C4-2B (cell line): ENCODE results near the gene SHISA4.

ENCODE experiments used
- ZFX ChIP-seq: fragments of 450-650 bp; IDR thresholded peaks from 2 replicates; pipeline ENCODE4 v1.6.1; 2017
- TF ChIP-seq, protein P1 (sequence below): fragments of 450-650 bp; conservative IDR thresholded peaks from 2 replicates; pipeline ENCODE4 v1.5.1; 2017; ENCODE audit warnings: mild to moderate bottlenecking

DNA sequence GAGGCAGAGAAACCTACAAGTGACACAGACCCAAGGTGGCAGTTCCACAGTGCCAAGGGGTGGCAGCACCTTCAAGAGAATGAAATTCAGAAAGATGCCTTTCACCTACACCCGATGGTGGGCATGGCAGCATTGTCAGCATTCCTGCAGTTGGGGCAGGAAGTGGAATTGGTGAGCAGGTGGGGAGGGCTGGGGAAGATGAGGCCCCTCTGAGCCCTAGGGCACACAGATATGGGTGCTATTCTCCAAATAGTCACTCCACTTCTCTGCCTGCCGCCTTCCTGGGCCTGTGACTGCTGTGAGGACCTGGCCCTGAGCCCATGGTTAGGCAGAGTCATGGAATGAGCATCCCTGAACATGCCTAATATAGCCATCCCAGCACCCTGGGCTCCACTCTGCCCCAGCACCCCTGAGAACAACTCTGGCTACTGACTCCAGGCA is 8.3 kb downstream of the SHISA4 start:
- TF ChIP-seq, protein P1, sequence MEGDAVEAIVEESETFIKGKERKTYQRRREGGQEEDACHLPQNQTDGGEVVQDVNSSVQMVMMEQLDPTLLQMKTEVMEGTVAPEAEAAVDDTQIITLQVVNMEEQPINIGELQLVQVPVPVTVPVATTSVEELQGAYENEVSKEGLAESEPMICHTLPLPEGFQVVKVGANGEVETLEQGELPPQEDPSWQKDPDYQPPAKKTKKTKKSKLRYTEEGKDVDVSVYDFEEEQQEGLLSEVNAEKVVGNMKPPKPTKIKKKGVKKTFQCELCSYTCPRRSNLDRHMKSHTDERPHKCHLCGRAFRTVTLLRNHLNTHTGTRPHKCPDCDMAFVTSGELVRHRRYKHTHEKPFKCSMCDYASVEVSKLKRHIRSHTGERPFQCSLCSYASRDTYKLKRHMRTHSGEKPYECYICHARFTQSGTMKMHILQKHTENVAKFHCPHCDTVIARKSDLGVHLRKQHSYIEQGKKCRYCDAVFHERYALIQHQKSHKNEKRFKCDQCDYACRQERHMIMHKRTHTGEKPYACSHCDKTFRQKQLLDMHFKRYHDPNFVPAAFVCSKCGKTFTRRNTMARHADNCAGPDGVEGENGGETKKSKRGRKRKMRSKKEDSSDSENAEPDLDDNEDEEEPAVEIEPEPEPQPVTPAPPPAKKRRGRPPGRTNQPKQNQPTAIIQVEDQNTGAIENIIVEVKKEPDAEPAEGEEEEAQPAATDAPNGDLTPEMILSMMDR = no peak
- TF ChIP-seq ZFX = no peak
